Activated naive CD8-positive, alpha-beta T cell (primary cell): ENCODE measurements around the gene MGAT4A.
"Not testable (repeated sequence)": the region's sequence is repeated elsewhere in the genome, so short reads cannot be mapped to it uniquely, and the experiment has no call there.

Experiments
- H3K27ac Mint-ChIP-seq: one replicate; pipeline ENCODE4 v1.8.0; 2021; ENCODE audit warnings: mixed read lengths
- H3K27me3 Mint-ChIP-seq: one replicate; pipeline ENCODE4 v1.8.0; 2021; ENCODE audit warnings: mixed read lengths
- H3K36me3 Mint-ChIP-seq: one replicate; pipeline ENCODE4 v1.8.0; 2021; ENCODE audit warnings: mixed read lengths
- H3K4me1 Mint-ChIP-seq: one replicate; pipeline ENCODE4 v1.8.0; 2021; ENCODE audit warnings: low read depth, mixed read lengths
- H3K4me3 Mint-ChIP-seq: one replicate; pipeline ENCODE4 v1.8.0; 2021; ENCODE audit warnings: mild to moderate bottlenecking, mixed read lengths
- H3K9me3 Mint-ChIP-seq: one replicate; pipeline ENCODE4 v1.8.0; 2021; ENCODE audit warnings: low read depth, mixed read lengths

MGAT4A gene

GRCh38 chr2:98685930-98686887 lies 44.7 kb downstream of the MGAT4A start:
- Mint-ChIP-seq H3K27me3 (no peaks in the 10 kb centered on the region), H3K36me3 (peaks cover 3% of the 10 kb centered on the region), H3K4me3 (no peak overlapping the region), H3K9me3 (no peaks in the 10 kb centered on the region), H3K27ac (peak overlapping the region; percentile 94), H3K4me1 (peaks cover 90% of the 10 kb centered on the region)

DNA sequence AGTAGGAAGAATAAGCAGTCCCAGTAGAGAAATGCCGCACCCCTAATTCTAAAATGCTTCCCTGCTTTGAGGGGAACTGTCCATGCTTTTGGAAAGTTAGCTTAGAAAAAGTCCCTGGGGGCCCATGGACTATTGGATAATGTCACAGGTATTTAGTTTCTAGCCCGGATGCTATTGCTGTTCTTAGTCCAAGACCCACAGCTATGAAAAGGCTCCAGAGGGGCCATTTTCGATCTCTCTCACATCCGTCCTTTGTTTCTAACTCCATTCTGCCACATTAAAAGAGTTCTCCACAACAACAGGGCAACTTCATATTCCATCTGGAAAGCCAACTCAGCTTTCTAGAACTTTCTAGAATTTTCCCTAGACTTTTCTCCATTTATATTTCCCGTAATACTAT lies 47.2 kb downstream of the MGAT4A start:
- H3K27me3 Mint-ChIP-seq, result no peaks in the 10 kb centered on the region
- H3K9me3 Mint-ChIP-seq, result no peaks in the 10 kb centered on the region
- peaks cover 5% of the 10 kb centered on the region for H3K36me3 Mint-ChIP-seq
- H3K4me3 Mint-ChIP-seq, result peak overlapping the region; percentile 25
- peak overlapping the region; percentile 89 for H3K27ac Mint-ChIP-seq
- peaks cover 75% of the 10 kb centered on the region for H3K4me1 Mint-ChIP-seq

GRCh38 chr2:98676742-98677141 lies 54.2 kb downstream of the MGAT4A start:
- H3K4me3 Mint-ChIP-seq, result no peak overlapping the region
- peaks cover 24% of the 10 kb centered on the region for H3K36me3 Mint-ChIP-seq
- peaks cover 54% of the 10 kb centered on the region for H3K4me1 Mint-ChIP-seq
- H3K27ac Mint-ChIP-seq, result peak overlapping the region; percentile 90
- H3K9me3 Mint-ChIP-seq, result no peaks in the 10 kb centered on the region
- no peaks in the 10 kb centered on the region for H3K27me3 Mint-ChIP-seq

GRCh38 chr2:98674233-98674964 lies 56.5 kb downstream of the MGAT4A start:
- Mint-ChIP-seq H3K27me3 (no peaks in the 10 kb centered on the region), H3K36me3 (peaks cover 41% of the 10 kb centered on the region), H3K4me3 (no peak overlapping the region), H3K9me3 (peaks cover 7% of the 10 kb centered on the region), H3K4me1 (peaks cover 63% of the 10 kb centered on the region), H3K27ac (peak overlapping the region; percentile 83)

- H3K9me3 Mint-ChIP-seq, result peaks cover 23% of the 10 kb centered on the region
- H3K27me3 Mint-ChIP-seq, result no peaks in the 10 kb centered on the region
- H3K36me3 Mint-ChIP-seq, result peaks cover 64% of the 10 kb centered on the region
- H3K27ac Mint-ChIP-seq, result peak overlapping the region; percentile 79
- peaks cover 71% of the 10 kb centered on the region for H3K4me1 Mint-ChIP-seq
- H3K4me3 Mint-ChIP-seq, result no peak overlapping the region
Observed at GRCh38 chr2:98669675-98670074, 61.3 kb downstream of the MGAT4A start.

DNA sequence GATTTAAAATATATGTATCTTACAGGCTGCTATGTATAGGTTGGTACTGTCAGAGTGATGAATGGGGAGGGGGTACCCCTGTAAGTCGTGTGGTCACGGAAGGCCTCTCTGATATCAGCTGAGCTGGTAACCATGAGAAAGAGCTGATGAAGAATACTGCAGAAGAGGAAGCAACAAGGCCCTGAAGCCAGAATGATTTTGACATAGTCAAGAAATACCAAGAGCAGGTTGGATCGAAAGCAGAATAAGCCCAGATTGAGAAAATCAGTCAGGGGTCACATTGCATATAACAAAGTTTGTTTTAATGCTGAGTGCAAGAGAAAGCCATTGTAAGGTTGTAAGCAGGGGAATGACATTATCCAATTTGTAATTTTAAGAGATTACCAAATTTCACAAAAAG lies 65.3 kb downstream of the MGAT4A start:
- H3K36me3 Mint-ChIP-seq, result peaks cover 40% of the 10 kb centered on the region
- peak overlapping the region; percentile 51 for H3K4me3 Mint-ChIP-seq
- H3K27ac Mint-ChIP-seq, result peak overlapping the region; percentile 99
- peaks cover 73% of the 10 kb centered on the region for H3K4me1 Mint-ChIP-seq
- H3K27me3 Mint-ChIP-seq, result no peaks in the 10 kb centered on the region
- peaks cover 16% of the 10 kb centered on the region for H3K9me3 Mint-ChIP-seq

- peak overlapping the region; percentile 99 for H3K27ac Mint-ChIP-seq
- H3K4me3 Mint-ChIP-seq, result peak overlapping the region; percentile 75
- H3K27me3 Mint-ChIP-seq, result no peaks in the 10 kb centered on the region
- H3K9me3 Mint-ChIP-seq, result peaks cover 16% of the 10 kb centered on the region
- peaks cover 74% of the 10 kb centered on the region for H3K4me1 Mint-ChIP-seq
- H3K36me3 Mint-ChIP-seq, result peaks cover 37% of the 10 kb centered on the region
Observed at GRCh38 chr2:98664323-98664722, 66.6 kb downstream of the MGAT4A start.

DNA sequence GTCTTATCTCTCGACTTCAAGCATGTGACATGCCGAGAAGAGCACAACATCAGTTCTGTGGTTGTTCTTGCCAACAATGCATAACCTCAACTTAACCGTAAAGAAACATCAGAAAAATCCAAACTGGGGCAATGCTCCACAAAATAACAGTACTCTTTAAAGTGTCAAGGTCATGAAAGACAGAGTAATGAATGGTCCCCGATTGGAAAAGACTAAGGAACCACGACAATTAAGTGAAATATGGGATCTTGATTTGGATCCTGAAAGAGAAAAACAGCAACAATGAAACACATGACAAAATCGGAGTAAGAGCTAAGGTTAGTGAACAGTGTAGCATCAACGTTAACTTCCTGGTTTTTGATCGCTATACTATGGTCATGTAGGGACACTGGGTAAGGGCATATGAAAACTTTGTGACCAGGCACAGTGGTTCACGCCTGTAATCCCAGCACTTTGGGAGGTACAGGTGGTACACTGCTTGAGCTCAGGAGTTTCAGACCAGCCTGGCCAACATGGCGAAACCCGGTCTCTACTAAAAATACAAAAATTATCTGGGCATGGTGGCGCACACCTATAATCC lies 67.3 kb downstream of the MGAT4A start:
- peak overlapping the region; percentile 99 for H3K27ac Mint-ChIP-seq
- H3K9me3 Mint-ChIP-seq, result peaks cover 16% of the 10 kb centered on the region
- peak overlapping the region; percentile 90 for H3K4me3 Mint-ChIP-seq
- peaks cover 78% of the 10 kb centered on the region for H3K4me1 Mint-ChIP-seq
- no peaks in the 10 kb centered on the region for H3K27me3 Mint-ChIP-seq
- H3K36me3 Mint-ChIP-seq, result peaks cover 32% of the 10 kb centered on the region

GRCh38 chr2:98659491-98659840 lies 71.5 kb downstream of the MGAT4A start:
- H3K4me3 Mint-ChIP-seq, result peak overlapping the region; percentile 86
- H3K27ac Mint-ChIP-seq, result peak overlapping the region; percentile 97
- H3K27me3 Mint-ChIP-seq, H3K9me3 Mint-ChIP-seq, H3K36me3 Mint-ChIP-seq: not testable (repeated sequence)
- H3K4me1 Mint-ChIP-seq, result peaks cover 87% of the 10 kb centered on the region

DNA sequence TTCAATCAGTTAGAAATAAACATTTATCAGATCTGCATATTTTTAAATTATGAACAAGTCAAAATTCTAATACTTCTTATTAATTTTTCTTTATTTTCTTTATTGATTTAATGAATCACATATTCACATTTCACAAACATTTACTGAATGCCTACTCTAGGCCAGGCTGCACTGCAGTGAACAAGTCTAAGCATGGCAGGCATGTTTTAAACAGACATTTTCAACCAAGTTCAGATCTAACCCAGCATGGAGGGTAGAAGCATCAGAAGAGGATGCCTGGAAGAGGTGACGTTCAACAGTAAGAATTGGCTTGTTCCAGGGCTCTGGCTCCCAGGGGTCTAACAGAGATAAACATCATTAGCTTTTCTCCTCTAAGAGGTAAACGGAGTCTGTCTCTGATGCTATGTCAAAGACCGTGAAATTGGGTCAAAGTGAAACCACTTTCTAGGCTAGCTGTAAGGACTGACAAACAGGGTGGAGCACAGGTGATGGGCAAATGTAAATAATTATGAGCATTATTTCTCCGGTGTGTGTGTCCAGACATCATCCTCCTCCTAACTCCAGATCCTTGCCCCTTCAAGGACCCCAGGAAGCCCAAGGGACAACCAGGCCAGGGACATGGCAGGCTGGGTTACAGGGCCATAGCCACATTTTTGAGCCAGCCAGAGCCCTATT lies 72.0 kb downstream of the MGAT4A start:
- Mint-ChIP-seq H3K27me3 (no peaks in the 10 kb centered on the region), H3K27ac (peak overlapping the region; percentile 97), H3K9me3 (no peaks in the 10 kb centered on the region), H3K4me1 (peaks cover 88% of the 10 kb centered on the region), H3K36me3 (peaks cover 9% of the 10 kb centered on the region), H3K4me3 (peak overlapping the region; percentile 86)

- Mint-ChIP-seq H3K27ac (peak overlapping the region; percentile 96), H3K36me3 (peaks cover 16% of the 10 kb centered on the region), H3K4me3 (peak overlapping the region; percentile 82)
Observed at GRCh38 chr2:98656800-98657199, 74.1 kb downstream of the MGAT4A start.

GRCh38 chr2:98654699-98655495 lies 76.0 kb downstream of the MGAT4A start:
- Mint-ChIP-seq H3K4me1 (peaks cover 91% of the 10 kb centered on the region), H3K9me3 (no peaks in the 10 kb centered on the region), H3K27ac (peak overlapping the region; percentile 96), H3K27me3 (no peaks in the 10 kb centered on the region), H3K4me3 (peak overlapping the region; percentile 76), H3K36me3 (peaks cover 23% of the 10 kb centered on the region)

More at GRCh38 chr2:98656800-98657199, 74.1 kb downstream of the MGAT4A start:
- Mint-ChIP-seq H3K27me3 (no peaks in the 10 kb centered on the region), H3K4me1 (peaks cover 92% of the 10 kb centered on the region), H3K9me3 (no peaks in the 10 kb centered on the region)

GRCh38 chr2:98650998-98651397 lies 79.9 kb downstream of the MGAT4A start:
- peaks cover 71% of the 10 kb centered on the region for H3K4me1 Mint-ChIP-seq
- no peaks in the 10 kb centered on the region for H3K27me3 Mint-ChIP-seq
- H3K9me3 Mint-ChIP-seq, result no peaks in the 10 kb centered on the region
- H3K27ac Mint-ChIP-seq, result peak overlapping the region; percentile 90
- peaks cover 24% of the 10 kb centered on the region for H3K36me3 Mint-ChIP-seq
- peak overlapping the region; percentile 68 for H3K4me3 Mint-ChIP-seq

GRCh38 chr2:98649992-98650375 lies 80.9 kb downstream of the MGAT4A start:
- peaks cover 63% of the 10 kb centered on the region for H3K4me1 Mint-ChIP-seq
- H3K4me3 Mint-ChIP-seq, result peak overlapping the region; percentile 24
- H3K36me3 Mint-ChIP-seq, result peaks cover 24% of the 10 kb centered on the region
- no peaks in the 10 kb centered on the region for H3K9me3 Mint-ChIP-seq
- no peaks in the 10 kb centered on the region for H3K27me3 Mint-ChIP-seq
- peak overlapping the region; percentile 90 for H3K27ac Mint-ChIP-seq
